GM21723 (cell line): ENCODE measurements around the gene ANKS3.

Experiments used
- ATAC-seq: cut with Tn5 transposase; IDR thresholded peaks from one replicate; pipeline ENCODE4 v1.9.1; 2021; ENCODE audit warnings: mild to moderate bottlenecking, moderate library complexity; ENCODE audit not compliant: unreplicated experiment

The ANKS3 gene

DNA sequence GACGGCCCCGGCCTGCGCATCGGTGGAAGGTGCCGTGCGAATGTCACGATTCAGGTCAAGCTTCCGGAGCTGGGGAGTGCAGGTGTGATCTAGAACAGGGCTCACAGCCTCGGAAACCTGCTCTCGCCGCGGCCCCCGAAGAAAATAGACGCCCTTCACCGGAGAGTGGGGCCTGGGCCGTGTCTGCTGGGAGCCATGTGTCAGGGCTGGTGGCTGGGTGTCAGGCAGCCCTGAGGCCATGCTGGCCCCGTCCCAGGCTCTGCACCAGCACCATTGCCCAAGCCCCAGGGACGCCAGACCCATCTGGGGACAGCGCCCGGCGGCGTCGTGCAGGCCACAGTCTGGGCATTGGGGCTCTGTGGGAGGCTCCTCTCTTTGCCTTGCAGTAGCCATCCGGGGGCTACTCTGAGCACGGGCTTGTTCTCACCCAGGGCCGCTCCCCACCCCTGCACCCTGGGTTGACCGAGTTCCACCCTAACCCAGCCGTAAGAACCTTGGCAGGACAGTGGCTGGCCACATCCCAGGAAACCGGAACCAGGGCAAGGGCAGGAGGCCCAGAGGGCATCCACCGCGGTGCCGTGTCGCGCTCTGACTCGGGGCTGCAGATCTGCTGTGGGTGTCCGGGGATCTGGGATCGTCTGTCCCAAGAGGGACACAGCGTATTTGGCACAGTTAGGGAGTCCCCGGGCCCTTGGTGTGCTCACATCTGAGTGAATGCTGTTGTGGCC is 46.0 kb downstream of the ANKS3 start:
- ATAC-seq, result no peak

DNA sequence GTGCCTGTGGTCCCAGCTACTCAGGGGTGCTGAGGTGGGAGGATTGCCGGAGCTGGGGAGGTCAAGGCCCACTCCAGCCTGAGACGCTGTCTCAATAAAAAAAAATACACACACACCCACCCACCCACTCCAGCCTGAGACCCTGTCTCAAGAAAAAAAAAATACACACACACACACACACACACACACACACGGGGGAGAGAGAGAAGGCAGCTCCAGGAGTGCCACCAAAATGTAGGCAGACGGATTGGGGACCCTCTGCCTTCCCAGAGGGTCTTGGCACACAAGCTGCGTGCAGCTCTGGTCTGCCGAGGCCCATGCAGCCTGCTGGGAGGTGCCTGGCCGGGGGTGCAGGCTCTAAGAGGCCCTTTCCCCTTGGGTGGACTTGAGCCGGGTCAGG is 46.7 kb downstream of the ANKS3 start:
- no peak for ATAC-seq

DNA sequence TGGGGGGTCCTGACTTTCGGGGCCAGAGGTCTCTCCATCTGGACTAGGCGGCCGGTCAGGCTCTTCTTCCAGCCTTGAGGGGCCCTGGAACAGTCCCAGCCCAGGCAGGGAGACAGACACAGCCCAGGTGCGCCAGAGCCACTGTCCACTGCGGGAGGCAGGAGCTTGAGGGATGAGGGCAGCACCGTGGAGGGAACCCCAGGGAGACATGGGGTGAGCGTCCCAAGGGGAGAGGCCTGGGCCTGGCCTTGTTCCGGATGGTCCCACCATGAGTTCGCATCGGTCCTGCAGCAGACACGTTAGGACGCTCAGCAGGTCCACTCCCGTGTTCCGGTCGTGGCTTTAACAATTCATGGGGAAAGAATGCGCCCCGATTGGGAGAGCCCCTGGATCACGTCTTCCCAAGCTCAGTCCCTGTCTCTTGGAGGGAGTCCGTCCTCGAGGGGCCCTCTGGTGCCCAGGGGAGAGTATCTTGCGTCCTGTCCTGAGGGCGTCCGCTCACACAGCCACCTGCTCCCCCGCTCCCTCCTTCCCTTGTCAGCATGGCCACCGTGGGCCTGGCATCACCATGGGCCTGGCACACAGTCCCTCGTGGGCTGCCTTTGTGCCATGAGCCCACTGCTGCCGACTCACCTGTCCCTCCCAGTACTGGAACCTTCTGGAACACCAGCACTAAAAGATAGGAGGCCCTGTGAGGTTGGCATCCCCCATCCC is 47.4 kb downstream of the ANKS3 start:
- ATAC-seq, result no peak

DNA sequence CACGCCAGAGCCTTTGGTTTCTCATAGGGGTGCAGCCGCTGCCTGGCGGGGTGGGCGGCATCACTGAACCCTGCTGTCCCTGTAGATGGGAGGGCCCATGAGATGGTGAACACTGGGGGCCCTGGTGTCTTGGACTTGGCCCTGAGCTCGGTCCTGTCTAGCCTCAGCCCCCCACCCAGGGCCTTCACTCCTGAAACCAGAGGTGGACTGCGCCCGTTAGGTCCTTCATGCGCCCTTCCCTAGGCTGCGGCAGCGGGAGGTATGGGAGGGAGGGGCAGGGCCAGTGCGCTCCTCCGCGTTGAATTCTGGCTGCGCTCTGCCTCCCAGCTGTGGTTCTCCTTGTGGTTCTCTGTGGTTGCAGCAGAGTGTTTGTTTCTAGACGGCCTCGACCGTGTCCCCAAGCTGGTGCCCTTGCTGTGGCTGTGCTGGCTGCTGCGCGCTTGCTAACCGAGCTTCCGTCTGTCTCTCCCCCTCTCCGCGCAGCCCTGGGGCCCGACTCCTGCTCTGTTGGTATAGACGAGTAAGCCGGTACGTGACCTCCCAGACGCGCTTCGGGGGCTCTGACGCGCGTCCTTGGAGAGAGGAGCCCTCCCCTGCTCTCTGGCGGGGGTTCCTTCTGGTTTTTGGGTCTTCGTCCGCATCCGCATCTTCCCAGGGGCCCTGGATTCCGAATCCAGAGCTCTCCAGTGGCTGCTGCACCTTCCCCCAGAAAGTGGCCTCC is 48.1 kb downstream of the ANKS3 start:
- ATAC-seq, result no peak

DNA sequence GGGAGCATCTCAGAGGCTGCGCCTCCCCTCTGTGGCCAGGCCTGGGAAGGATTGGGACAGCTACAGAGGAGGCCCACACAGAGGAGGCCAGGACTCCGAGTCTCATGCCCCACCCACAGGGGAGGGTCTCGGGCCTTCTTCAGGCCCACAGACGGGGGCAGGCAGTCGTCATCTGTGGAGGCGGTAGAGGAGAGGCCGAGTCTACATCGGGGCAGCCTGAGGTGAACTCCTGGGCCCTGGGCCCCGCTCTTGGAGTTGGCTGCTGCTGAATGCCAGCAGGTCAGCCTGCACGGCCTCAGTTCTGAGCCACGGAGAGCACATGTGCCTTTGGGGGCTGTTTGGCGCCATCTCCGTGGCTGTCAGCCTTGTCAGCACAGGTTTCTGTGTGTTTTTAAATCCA is 48.8 kb downstream of the ANKS3 start:
- ATAC-seq, result no peak

DNA sequence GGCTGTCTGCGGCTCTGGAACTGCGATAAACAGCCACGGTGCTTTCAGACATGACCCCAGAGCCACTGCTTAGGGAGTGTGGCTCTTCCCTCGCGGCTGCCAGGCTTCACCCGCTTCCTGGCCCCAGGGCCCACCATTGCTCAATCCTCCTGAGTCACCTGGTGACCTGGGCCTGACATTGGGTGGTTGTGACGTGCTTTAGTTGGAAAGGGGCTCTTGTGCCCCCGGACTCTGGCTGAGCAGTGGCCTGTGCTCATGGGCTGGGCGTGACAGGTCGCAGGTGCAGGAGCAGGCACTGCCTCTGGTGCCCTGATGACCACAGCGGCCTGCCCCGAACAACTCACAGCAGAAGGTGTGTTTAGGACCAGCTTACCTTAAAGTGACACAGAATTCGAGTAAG is 49.3 kb downstream of the ANKS3 start:
- no peak for ATAC-seq

DNA sequence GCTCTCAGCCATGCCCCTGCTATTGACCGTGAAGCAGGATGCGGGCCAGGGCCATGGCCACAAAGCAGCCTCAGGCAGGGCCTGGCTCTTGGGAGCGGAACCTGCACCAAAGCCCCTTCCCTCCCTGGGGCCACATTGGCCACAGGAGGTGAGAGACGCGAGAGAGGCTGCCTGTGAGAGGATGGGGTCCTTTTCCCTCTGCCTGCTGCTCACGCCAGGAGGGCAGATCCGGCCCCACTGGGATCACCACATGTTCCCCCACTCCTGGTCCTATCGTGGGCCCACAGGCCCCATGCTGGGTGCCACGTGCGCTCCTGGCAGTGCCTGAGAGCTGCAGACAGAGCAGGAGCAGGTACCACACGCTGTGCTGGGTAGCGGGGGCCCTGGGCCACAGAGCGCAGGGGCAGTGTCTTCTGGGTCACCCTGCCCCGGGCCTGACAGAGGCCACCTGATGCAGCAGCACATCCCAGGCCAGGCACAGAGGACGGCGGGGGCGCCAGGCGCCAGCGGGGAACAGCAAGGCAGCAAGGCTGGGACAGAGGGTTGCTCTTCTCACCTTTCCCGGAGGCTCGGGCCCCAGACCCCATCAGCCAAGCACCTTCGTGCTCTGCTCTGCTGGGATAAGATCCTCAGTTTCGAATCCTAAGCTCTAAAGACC is 49.9 kb downstream of the ANKS3 start:
- ATAC-seq, result no peak

DNA sequence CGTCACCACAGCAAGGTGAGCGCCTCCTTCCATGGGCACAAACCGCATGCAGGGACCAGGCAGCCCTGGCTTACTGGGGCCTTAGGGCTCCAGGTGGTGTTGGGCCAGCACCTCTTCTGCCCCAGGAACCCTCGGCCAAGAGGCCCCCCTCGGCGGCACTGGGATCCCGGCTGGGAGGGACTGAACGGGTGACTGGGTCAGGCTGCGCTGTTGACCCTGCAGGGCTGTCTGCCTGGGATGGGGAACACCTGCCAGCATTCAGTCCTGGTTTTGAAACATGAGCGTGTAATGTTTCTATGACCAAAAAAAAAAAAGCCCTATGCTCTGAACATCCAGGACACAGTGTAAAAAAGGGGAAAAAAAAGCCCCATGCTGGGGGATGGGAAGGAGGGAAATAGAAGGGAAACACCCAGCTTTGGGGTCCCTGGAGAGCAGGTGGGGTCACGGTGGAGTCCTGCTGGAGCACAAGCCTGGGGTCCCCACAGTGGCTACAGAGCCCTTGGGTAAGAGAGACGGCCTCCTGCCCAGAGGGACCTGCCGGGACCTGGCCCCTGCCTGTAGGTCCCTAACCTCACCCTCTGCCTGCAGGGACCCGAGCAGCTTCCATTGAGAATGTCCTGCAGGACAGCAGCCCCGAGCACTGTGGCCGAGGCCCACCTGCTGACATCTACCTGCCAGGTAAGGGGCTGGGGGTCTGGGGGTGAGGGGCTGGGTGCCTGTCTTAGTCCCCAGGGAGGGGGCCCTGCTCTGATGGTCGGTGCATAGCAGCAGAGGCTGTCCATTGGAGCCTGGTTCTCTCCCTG is 50.6 kb downstream of the ANKS3 start:
- ATAC-seq, result no peak

DNA sequence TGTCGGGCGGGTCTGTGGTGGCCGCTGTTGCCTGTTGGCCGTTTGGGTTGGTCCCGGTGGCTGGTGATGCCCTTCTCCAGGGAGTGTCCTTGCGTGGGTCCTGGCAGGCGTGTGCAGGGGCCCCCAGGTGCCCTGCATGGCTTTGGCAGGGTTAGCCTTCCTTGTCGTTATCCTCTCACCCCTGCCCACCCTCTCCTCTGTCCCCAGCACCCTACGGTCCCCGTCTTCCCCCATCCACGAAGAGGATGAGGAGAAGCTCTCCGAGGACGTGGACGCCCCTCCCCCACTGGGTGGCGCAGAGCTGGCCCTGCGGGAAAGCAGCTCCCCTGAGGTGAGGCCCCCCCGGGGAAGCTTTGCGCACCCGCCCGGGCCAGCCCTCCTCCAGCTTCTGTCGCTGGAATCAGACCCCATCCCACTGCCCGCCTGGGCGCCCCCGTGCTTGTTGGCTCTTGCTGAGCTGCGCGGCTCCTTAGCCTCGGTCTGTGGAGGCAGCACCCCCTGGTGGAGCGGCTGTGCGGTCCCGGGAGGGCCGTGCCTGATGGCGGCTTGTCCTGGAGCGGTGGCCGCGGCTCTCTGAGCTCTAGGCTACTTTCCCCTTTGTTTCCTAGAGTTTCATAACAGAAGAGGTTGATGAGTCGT is 51.3 kb downstream of the ANKS3 start:
- no peak for ATAC-seq

DNA sequence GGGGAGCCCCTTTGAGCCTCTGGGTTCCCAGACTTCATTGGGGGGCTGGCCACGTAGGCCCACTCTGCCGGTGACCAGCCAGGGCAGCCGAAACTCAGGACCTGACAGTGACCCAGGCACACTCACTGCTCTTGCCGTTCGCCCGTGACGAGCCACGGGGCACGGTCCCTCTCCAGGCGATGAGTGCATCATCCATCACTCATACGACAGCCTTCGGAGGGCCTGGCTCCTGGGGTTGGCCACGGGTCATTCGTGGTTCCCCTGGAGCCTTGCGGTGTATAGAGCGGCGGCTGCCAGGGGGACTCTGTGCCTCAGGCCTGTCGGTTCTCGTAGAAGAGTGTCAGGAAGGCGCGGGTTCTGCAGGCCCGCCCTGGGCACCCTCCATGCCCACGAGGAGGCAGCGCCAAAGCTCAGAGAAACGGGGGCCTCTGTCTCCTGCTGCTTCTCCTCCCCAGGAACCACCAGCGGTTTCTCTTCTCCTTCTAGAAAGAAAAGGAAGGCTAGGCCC is 51.9 kb downstream of the ANKS3 start:
- ATAC-seq, result no peak

DNA sequence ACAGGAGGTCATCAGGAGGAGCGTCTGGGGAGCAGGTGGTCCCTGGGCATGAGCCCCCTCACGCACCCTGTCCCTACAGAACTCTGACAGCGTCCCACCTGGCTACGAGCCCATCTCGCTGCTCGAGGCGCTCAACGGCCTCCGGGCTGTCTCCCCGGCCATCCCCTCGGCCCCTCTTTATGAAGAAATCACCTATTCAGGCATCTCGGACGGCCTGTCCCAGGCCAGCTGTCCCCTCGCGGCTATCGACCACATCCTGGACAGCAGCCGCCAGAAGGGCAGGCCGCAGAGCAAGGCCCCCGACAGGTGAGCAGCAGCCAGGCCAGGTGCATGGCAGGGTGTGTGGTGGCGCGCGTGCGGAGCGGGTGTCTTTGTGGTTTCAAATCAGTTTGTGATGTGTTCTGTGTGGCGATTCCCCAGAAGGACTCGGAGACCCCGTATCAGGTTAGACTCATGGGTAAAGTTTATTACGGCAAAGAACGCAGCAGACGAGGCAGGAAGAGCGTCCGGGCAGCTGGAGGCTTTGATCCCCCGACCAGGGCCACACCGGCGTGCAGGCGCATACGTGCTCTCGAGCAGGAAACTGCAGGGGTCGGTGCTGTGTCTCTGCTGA is 52.5 kb downstream of the ANKS3 start:
- ATAC-seq, result no peak

DNA sequence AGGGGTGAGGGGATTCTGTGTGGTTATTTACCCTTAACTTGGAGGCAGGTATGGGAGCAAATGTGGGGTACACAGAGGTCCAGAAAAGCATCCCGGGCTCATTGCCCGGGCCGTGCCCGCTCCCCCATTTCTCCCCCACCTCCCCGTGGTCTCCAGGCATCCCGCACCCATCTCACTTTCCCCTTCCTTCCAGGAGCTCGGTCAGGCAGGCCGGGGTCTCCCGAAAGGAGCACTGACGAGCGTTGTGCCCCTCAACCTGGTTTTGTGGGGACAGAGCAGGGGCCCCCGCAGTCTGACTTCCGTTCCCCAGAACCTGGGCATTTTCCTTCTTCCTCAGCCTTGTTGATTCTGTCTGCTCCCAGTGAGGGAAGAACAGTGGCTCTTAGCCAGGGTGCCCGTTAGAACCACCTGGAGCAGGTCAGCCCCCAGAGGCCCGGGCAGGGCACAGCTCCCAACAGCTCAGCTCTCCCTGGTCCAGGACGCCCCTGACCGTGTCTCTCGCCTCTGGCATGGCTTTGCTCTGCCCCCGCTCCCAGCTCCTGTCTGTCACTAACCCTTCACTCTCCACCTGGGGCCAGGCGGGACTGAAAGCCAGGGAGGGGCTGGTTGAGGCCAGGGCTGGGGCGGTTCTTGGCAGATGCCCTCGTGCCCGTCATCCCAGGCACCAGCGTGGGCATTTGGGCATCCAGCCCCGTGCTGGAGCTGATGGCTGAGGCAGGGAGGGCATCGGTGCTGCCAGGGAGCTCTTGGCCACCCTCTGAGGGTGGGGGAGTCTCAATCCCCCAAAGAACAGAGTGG is 53.2 kb downstream of the ANKS3 start:
- no peak for ATAC-seq

DNA sequence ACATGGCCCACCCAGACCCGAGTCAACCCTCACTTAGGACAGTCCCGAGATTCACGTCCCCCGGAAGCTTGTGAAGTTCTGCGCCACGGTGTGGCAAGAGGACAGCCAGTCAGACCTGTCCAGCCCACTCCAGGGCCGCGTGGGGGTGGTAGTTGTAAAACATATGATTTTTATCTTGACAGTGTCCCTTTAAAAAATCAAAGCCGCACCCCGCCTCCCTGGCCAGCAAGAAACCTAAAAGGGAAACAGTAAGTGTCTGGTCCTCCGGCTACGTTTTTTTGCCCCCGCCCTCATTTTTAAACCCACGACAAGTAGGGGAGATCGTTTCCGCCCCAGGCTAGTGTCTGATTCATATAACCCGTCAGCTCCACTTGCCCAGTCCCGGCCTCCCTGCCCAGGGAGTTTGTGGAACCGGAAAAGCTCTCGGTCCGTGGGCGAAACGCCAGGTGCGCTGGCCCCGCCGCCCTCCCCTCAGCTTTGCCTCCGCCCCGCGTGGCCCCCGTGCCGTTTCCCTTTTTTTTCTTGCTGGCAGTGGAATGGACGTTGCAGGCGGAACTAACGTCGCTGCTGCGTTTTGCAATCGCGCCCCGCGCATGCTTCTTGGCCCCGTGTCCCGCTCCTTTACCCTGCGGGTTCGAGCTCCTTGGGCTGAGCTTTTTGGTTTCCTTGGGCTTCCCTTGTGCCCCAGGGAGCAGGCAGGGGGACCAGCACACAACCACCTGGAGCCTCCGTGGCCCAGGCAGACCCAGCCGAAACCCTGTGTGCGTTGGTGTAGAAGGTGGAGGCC is 54.0 kb downstream of the ANKS3 start:
- no peak for ATAC-seq

DNA sequence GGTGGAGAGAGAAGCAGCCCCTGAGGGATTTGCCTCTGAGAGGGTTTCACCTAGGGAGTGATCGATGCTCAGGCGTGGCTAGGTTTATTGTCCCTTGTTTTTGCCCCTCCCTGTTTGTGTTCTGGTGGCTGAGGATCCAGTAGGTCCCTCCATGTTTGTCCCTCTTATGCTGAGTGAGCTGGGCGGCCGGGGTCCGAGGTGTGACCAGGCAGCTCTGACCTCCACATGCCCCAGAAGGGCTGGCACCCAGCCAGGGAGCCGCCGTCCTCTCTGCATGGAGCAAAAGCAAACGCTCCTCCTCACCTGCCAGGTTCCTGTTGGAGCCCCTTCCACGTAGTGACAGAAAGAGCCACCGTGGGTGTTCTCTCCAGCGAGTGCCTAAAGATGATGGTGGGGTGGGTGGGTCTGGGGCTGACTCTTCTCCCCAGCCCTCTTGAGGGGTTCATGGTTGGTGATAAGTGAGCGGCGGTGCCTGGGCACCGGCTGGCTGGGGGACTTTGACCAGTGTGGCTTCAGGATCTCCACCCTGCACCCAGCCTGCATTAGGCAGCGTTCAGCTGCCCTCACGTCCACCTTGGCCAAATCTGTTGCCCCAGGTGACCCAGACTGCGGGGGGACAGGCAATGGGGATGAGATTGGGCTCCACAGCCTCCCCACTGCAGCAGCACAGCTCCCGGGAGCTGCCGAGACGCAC is 54.8 kb downstream of the ANKS3 start:
- no peak for ATAC-seq

DNA sequence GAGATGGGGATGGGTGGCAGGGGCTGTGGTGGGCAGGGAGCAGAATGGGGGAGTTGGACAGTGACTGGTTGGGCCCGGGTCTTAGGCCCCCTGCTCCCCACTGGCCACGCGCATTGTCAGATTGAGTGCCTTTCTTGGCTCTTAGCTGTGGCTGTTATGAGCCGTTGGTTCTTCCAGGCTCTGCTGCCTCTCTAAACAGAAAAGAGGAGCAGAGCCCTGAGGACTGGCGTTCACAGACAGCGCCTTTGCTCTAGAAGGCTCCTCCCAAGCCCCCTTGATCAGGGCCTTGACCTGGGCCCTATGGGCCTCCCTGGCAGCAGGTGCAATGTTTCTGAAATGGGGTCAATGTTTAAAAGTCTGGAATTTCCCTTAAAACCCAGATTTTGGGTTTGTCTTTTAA is 55.5 kb downstream of the ANKS3 start:
- ATAC-seq, result no peak

DNA sequence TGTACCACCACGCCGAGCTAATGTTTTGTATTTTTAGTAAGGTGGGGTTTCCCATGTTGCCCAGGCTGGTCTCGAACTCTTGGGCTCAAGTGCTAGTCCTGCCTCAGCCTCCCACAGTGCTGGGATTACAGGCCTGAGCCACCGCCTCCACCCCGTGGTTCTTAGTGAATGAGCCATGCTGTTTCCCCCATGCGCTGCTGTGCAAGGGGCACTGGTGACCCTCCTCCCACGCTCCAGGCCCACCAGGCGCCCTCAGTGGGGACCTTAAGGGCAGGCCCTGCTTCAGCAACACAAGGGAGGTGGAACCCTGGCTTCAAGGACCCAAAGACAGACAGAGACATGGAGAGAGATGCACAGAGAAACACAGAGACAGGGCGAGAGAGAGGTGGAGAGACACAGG is 56.1 kb downstream of the ANKS3 start:
- ATAC-seq, result no peak

DNA sequence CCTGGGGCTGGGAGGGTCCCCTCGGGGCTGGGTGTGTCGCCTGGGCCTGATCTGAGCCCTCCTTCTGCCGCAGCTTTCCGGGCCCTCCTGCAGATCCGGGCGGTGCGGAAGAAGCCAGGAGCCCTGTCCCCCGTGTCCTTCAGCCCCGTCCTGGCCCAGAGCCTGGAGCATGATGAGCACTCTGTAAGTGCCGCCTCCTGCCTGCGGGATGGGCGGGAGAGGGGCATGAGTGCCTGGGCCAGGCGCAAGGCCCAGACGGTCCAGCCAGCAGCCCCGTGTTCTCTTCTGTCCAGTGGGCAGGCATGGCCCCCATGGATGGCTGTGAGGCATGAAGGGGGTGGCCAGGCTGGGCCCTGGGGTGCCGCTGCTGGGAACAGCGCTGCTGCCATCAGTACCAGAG is 56.7 kb downstream of the ANKS3 start:
- no peak for ATAC-seq
